Ovary (tissue), 3 donors: ENCODE measurements around the gene MAPKAPK2.

Experiments used
- CTCF ChIP-seq, 3 donors: fragments of 450-650 bp in 2 of 3; fragments of 200-600 bp in 1 of 3; IDR thresholded peaks; one replicate each; pipeline versions ENCODE4 v1.5.1 to v1.8.0; 2016 to 2022; ENCODE audit warnings: antibody characterized with exemption in 3 of 3, mild to moderate bottlenecking in 1 of 3
- EP300 ChIP-seq: sonication (generic); formaldehyde crosslinking; IDR thresholded peaks from one replicate; pipeline ENCODE4 v1.6.1; 2017; ENCODE audit warnings: antibody characterized with exemption
- POLR2A ChIP-seq: fragments of 450-650 bp; IDR thresholded peaks from one replicate; pipeline ENCODE4 v1.6.1; 2017; ENCODE audit warnings: antibody characterized with exemption, mild to moderate bottlenecking, moderate library complexity
- donor health status: DM: no; HTN: no; CAD: no.

GRCh38 chr1:206715120-206715519 lies 30.4 kb downstream of the MAPKAPK2 start:
- no peak for TF ChIP-seq CTCF (IDR thresholded peaks at IDR 0.05)
- no peak for TF ChIP-seq POLR2A
- no peak for TF ChIP-seq EP300
